Left ventricle myocardium superior (tissue), 1 donor: ENCODE data around the gene RHOF. TPM values are rescaled to one million over a fixed set of nuclear protein-coding genes. Genes with fewer than 3 reads are reported as not detected.

Experiments used
- ATAC-seq: fragments of 200-7000 bp; cut with Tn5 transposase; one replicate; pipeline ENCODE4 v1.9.1; 2020; ENCODE audit warnings: mild to moderate bottlenecking, moderate library complexity
- DNase-seq: peaks from one replicate; pipeline ENCODE4 v3.0.0-alpha.2; 2020
- intact Hi-C: fragments of 100-400 bp; cut with micrococcal nuclease; formaldehyde crosslinking; loops from one replicate; pipeline ENCODE4 v1.11.0; 2022
- long read RNA-seq: library from polyadenylated mRNA; unstranded; transcript quantifications from one replicate; pipeline ENCODE4 v2.0.0, GENCODE V29; 2021
- total RNA-seq: library from RNA; stranded (reverse); fragmentation: NEBNext Ultra II Directional; extraction: Animal tissue kit (Norgen Biotek cat#: 25700); gene quantifications from one replicate; pipeline ENCODE4 v1.2.1, GENCODE V29; 2021
- donor health status: DM: no; HTN: yes; CAD: no; lungs with severe emphysema.

RHOF gene
- total RNA-seq, result 48.3 TPM
- long read RNA-seq, transcript RHOF-203 (4 exons, 1,485 nt), result minor isoform, 8 of 92 reads
- long read RNA-seq, transcript RHOF-204 (4 exons, 699 nt), result minor isoform, 6 of 92 reads
- long read RNA-seq, transcript RHOF-201 (5 exons, 3,009 nt), result major isoform, 47 of 92 reads
- long read RNA-seq, partial matches to known transcripts, result 4 of 92 reads
- long read RNA-seq, other reads (novel, unspliced or antisense), result 27 of 92 reads

- DNase-seq, result peak; percentile 78
- intact Hi-C loops, result loop anchor here (10.0 kb wide), 1 partner anchor 91 kb away; the partner anchor contains the start of gene PSMD9
- peak; percentile 41 for ATAC-seq
Observed at GRCh38 chr12:121793440-121793837, at the start of gene RHOF. TSS of gene RHOF (minus strand) at chr12:121793688. CDS start at chr12:121793633, 55 bp downstream.

GRCh38 chr12:121839993-121840761 is 46.7 kb upstream of the RHOF start:
- intact Hi-C loops, result no loop called here
- DNase-seq (no peak), ATAC-seq (no peak)

- DNase-seq (peak; percentile 100), ATAC-seq (peak; percentile 99)
- intact Hi-C loops, result no loop called here
Observed at GRCh38 chr12:121839106-121839992, 45.9 kb upstream of the RHOF start.

- ATAC-seq (no peak), DNase-seq (no peak)
- intact Hi-C loops, result no loop called here
Observed at GRCh38 chr12:121838126-121838525, 44.6 kb upstream of the RHOF start.

GRCh38 chr12:121837680-121838079 is 44.2 kb upstream of the RHOF start:
- ATAC-seq (no peak), DNase-seq (no peak)
- intact Hi-C loops, result no loop called here

GRCh38 chr12:121831571-121832245 is 38.2 kb upstream of the RHOF start:
- intact Hi-C loops, result no loop called here
- no peak for ATAC-seq
- DNase-seq, result no peak

- intact Hi-C loops, result no loop called here
- DNase-seq (no peak), ATAC-seq (no peak)
Observed at GRCh38 chr12:121830588-121831265, 37.2 kb upstream of the RHOF start.

- ATAC-seq, result no peak
- DNase-seq, result no peak
- intact Hi-C loops, result no loop called here
Observed at GRCh38 chr12:121830134-121830533, 36.6 kb upstream of the RHOF start.

- intact Hi-C loops, result no loop called here
- DNase-seq, result no peak
- ATAC-seq, result peak; percentile 36
Observed at GRCh38 chr12:121829250-121829918, 35.9 kb upstream of the RHOF start.

- no peak for ATAC-seq
- DNase-seq, result no peak
- intact Hi-C loops, result no loop called here
Observed at GRCh38 chr12:121828826-121829225, 35.3 kb upstream of the RHOF start.

GRCh38 chr12:121828306-121828705 is 34.8 kb upstream of the RHOF start:
- ATAC-seq (no peak), DNase-seq (no peak)
- intact Hi-C loops, result no loop called here

- DNase-seq (peak; percentile 12), ATAC-seq (no peak)
- intact Hi-C loops, result no loop called here
Observed at GRCh38 chr12:121827351-121828099, 34.0 kb upstream of the RHOF start.

- peak; percentile 21 for DNase-seq
- intact Hi-C loops, result no loop called here
- no peak for ATAC-seq
Observed at GRCh38 chr12:121826318-121827150, 33.0 kb upstream of the RHOF start.

- intact Hi-C loops, result no loop called here
- DNase-seq, result no peak
- ATAC-seq, result peak; percentile 11
Observed at GRCh38 chr12:121825041-121825523, 31.6 kb upstream of the RHOF start.

- intact Hi-C loops, result no loop called here
- ATAC-seq (no peak), DNase-seq (no peak)
Observed at GRCh38 chr12:121823727-121824115, 30.2 kb upstream of the RHOF start.

GRCh38 chr12:121823101-121823726 is 29.7 kb upstream of the RHOF start:
- peak; percentile 28 for DNase-seq
- peak; percentile 15 for ATAC-seq
- intact Hi-C loops, result no loop called here
